HEK293T (cell line): Measurements from ENCODE around the gene SLC35E1.
A peak's percentile ranks its signal among the peaks of the same experiment; 100 is the strongest.

Source experiments
- CTCF ChIA-PET: fragments of 350-600 bp; formaldehyde crosslinking; extraction: SDS; loops from one replicate; lab custom pipeline; 2021; ENCODE audit warnings: antibody characterized with exemption, inconsistent platforms; lab: Yijun Ruan, JAX
- POLR2A ChIA-PET: fragments of 350-600 bp; formaldehyde crosslinking; extraction: SDS; loops from one replicate; lab custom pipeline; 2020; ENCODE audit warnings: antibody characterized with exemption, inconsistent platforms; lab: Yijun Ruan, JAX
- DNase-seq: peaks from one replicate; pipeline ENCODE4 v3.0.0; 2012; ENCODE audit warnings: mixed read lengths; ENCODE audit errors: extremely low spot score
- ARNT ChIP-seq: fragments of 450-650 bp; IDR thresholded peaks from 2 replicates; pipeline ENCODE4 v1.6.1; 2017; ENCODE audit warnings: mild to moderate bottlenecking
- BHLHE40 ChIP-seq: fragments of 450-650 bp; IDR thresholded peaks from 2 replicates; pipeline ENCODE4 v1.6.1; 2016; ENCODE audit warnings: mild to moderate bottlenecking, moderate library complexity, borderline replicate concordance
- CTBP1 ChIP-seq: fragments of 450-650 bp; IDR thresholded peaks from 2 replicates; pipeline ENCODE4 v1.6.1; 2016; ENCODE audit warnings: borderline replicate concordance
- ELF4 ChIP-seq: fragments of 450-650 bp; IDR thresholded peaks from 2 replicates; pipeline ENCODE4 v1.6.1; 2017; ENCODE audit warnings: antibody characterized with exemption
- FOXA1 ChIP-seq: fragments of 450-650 bp; IDR thresholded peaks from 2 replicates; pipeline ENCODE4 v1.6.1; 2016; ENCODE audit warnings: mild to moderate bottlenecking
- FOXK2 ChIP-seq: fragments of 450-650 bp; IDR thresholded peaks from 2 replicates; pipeline ENCODE4 v1.6.1; 2016; ENCODE audit warnings: mild to moderate bottlenecking
- FOXM1 ChIP-seq: fragments of 450-650 bp; IDR thresholded peaks from 2 replicates; pipeline ENCODE4 v1.6.1; 2017; ENCODE audit warnings: mild to moderate bottlenecking, borderline replicate concordance
- HDGF ChIP-seq: fragments of 450-650 bp; IDR thresholded peaks from 2 replicates; pipeline ENCODE4 v1.6.1; 2017; ENCODE audit warnings: antibody characterized with exemption, borderline replicate concordance
- L3MBTL2 ChIP-seq: fragments of 450-650 bp; conservative IDR thresholded peaks from 2 replicates; pipeline ENCODE4 v1.6.1; 2016; ENCODE audit warnings: mild to moderate bottlenecking
- LEF1 ChIP-seq: fragments of 450-650 bp; IDR thresholded peaks from 2 replicates; pipeline ENCODE4 v1.6.1; 2017; ENCODE audit warnings: mild to moderate bottlenecking, borderline replicate concordance
- NFRKB ChIP-seq: fragments of 450-650 bp; IDR thresholded peaks from 2 replicates; pipeline ENCODE4 v1.6.1; 2016; ENCODE audit warnings: mild to moderate bottlenecking, moderate library complexity
- SP1 ChIP-seq: fragments of 450-650 bp; IDR thresholded peaks from 2 replicates; pipeline ENCODE4 v1.6.1; 2017
- SUZ12 ChIP-seq: fragments of 450-650 bp; IDR thresholded peaks from 2 replicates; pipeline ENCODE4 v1.6.1; 2016; ENCODE audit warnings: mild to moderate bottlenecking
- TARDBP ChIP-seq: fragments of 450-650 bp; IDR thresholded peaks from 2 replicates; pipeline ENCODE4 v1.6.1; 2016
- ZNF384 ChIP-seq: fragments of 450-650 bp; IDR thresholded peaks from 2 replicates; pipeline ENCODE4 v1.6.1; 2016
- TF ChIP-seq, protein P1 (sequence below): fragments of 450-650 bp; IDR thresholded peaks from 2 replicates; pipeline ENCODE4 v1.6.1; 2016

The SLC35E1 gene

DNA sequence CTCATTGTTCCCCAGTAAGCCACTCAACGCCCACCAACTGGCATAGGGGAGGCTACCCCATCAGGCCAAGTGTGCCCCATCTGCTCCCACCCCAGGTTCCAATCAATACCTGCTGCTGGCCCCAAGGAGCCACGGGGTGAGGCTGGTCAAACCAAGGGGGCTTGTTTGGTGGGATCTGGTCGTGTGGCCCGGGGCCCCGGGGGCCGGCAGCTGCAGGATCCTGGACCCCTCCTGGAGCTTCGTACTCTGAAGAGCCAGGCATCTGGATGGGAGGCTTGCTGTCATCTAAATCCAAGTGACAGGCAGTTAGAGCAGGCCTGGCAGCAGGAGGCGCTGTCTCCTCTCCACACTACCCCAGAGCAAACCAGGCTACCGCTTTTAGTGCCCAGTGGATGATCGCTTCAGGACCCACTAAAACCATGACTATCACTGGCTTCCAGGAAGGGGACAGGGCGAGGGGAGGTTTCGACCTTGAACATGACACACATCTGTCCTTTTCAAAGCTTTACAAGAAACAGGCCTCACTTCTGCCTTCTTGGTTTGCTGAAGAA is 44.2 kb downstream of the SLC35E1 start:
- POLR2A ChIA-PET = no interaction called here

DNA sequence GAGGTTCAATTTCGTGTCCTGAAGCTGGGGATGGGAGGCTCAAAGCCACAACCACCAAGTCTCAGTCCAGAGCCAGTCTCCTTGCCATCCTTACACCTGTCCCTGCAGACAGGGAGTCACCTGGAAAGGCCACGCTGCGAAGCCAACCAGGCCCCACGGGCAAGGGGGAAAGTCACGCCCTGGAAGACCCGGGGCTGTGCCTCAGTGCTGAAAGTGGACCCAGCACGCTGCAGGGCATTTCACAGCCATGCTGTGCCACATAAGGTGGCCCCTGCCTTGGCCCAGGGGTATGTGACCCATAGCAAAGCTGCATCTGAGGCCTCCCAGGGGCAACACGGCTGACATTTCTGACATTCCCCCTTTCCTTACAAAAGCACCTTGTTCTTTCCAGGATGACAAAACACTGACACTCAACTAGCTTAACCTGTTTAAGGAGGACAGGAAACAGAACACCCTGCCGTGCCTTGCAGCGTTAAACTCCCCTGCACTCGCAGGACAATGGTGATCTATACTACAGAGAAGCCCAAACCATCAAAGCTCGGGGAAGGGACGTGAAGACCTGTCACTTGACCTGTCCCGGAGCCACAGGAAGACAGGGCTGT is 44.8 kb downstream of the SLC35E1 start:
- POLR2A ChIA-PET = no interaction called here
- no peak for DNase-seq
- CTCF ChIA-PET = interaction anchor here (0.6 to 1.2 kb wide), 2 partner anchors 12 to 86 kb away, joined by 3 to 4 read pairs; no protein-coding TSS in a partner anchor
- no peak for TF ChIP-seq HDGF
- TF ChIP-seq, protein P1, sequence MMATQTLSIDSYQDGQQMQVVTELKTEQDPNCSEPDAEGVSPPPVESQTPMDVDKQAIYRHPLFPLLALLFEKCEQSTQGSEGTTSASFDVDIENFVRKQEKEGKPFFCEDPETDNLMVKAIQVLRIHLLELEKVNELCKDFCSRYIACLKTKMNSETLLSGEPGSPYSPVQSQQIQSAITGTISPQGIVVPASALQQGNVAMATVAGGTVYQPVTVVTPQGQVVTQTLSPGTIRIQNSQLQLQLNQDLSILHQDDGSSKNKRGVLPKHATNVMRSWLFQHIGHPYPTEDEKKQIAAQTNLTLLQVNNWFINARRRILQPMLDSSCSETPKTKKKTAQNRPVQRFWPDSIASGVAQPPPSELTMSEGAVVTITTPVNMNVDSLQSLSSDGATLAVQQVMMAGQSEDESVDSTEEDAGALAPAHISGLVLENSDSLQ = no peak
- TF ChIP-seq ARNT = no peak
- TF ChIP-seq LEF1 = no peak
- no peak for TF ChIP-seq FOXK2
- no peak for TF ChIP-seq NFRKB
- no peak for TF ChIP-seq SUZ12
- TF ChIP-seq ELF4 = no peak
- no peak for TF ChIP-seq L3MBTL2
- no peak for TF ChIP-seq SP1
- no peak for TF ChIP-seq TARDBP
- TF ChIP-seq BHLHE40 = no peak
- TF ChIP-seq FOXM1 = no peak
- no peak for TF ChIP-seq ZNF384
- no peak for TF ChIP-seq CTBP1
- no peak for TF ChIP-seq FOXA1

More for the DNA sequence above, 44.2 kb downstream of the SLC35E1 start:
- peak; percentile 69 for DNase-seq
- CTCF ChIA-PET = interaction anchor here (0.6 to 1.2 kb wide), 2 partner anchors 13 to 86 kb away, joined by 3 to 4 read pairs; no protein-coding TSS in a partner anchor
- TF ChIP-seq, protein P1 = peak; percentile 76
- TF ChIP-seq SP1 = no peak

DNA sequence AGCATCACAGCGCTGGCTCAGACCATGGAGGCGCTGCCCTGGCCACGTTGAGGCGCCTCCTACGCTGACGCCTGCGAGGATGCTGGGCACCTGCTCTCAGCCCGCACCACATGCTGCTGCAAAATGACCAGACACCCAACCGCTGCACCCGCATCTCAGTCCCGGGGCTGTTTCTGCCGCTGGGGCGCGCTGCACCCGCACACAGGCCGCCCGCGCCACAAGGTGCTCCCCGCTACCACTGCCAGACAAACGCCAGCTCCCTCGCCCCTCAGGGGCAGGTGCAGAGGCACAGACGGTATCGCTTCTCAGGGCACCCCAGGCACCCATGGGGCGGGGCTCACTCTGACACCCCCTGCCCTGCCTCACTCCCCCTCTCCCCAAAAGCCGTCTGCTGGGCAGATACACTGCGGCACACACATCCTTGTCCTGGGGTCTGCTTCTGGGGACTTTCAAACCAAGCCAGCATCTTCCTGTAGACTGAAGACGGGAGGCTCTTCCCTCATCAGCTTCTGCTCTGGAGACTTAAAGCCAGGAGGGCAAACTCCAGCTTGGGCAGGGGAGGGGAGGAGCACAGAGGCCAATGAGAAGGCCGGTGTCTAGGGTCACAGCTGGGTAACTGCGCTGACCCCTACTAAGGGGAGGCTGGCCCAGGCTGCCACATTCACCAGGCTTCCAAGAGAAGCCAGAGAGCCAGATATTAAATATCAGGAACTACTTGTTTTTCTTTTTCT is 46.3 kb downstream of the SLC35E1 start:
- no peak for TF ChIP-seq NFRKB
- TF ChIP-seq HDGF = no peak
- TF ChIP-seq SUZ12 = no peak
- no peak for TF ChIP-seq ZNF384
- TF ChIP-seq SP1 = no peak
- TF ChIP-seq TARDBP = no peak
- no peak for TF ChIP-seq FOXK2
- no peak for TF ChIP-seq BHLHE40
- no peak for TF ChIP-seq ELF4
- TF ChIP-seq ARNT = no peak
- no peak for TF ChIP-seq FOXA1
- TF ChIP-seq LEF1 = no peak
- no peak for TF ChIP-seq L3MBTL2
- no peak for TF ChIP-seq CTBP1
- TF ChIP-seq FOXM1 = no peak
- TF ChIP-seq, protein P1 = no peak
- ChIA-PET POLR2A (interaction anchor here (0.6 kb wide), 1 partner anchor 303 kb away, joined by 3 read pairs; the partner anchor contains the start of gene SIN3B), CTCF (no interaction called here)
- no peak for DNase-seq

DNA sequence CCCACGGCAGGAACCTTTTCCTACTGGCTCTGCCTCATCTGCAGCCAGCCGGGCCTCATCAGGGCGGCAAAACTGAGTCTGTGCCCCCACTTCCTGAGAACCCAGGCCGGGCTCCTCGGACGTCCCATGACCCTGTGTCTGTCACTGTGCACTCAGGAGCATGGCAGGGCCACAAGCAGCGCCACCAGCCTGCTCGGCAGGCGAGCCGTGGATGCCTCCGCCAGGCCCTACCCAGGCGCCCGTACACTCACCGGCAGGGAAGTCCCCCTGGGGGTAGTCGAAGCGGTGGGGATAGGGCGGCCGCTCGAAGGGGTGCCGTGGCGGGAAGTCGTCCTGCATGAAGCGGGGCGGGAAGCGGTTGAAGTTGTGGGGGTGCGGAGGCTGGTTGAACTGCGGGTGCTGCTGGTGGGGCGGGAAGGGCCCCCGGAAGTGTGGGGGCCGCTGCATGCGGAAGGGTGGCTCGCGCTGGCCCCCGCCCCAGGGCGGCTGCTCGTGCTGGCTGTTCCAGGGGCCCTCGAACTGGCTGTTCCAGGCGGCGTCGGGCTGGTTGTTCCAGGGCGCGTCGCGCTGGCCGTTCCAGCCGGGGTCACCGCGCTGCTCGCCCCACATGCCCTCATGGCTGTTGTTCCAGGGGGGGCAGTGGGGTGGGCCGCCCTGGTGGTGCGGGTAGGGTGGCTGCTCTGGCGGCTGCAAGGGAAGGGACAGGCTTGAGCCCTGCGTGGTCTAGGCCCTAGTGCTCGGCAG is 47.1 kb downstream of the SLC35E1 start:
- TF ChIP-seq NFRKB (no peak), ARNT (no peak), TARDBP (no peak), FOXK2 (no peak), SP1 (no peak), ZNF384 (no peak), CTBP1 (no peak), LEF1 (no peak), HDGF (no peak), SUZ12 (no peak), BHLHE40 (no peak), ELF4 (no peak), FOXA1 (no peak), L3MBTL2 (no peak), FOXM1 (no peak)
- TF ChIP-seq, protein P1 = no peak
- CTCF ChIA-PET = interaction anchor here (0.6 kb wide), 1 partner anchor 31 kb away, joined by 3 read pairs; no protein-coding TSS in a partner anchor
- DNase-seq = no peak
- POLR2A ChIA-PET = no interaction called here
